PFSK-1 (cell line): Measurements from ENCODE around the gene AMPD3.

Experiments used
- FOXP2 ChIP-seq: optimal IDR thresholded peaks from 2 replicates; pipeline ENCODE3; 2011; ENCODE audit warnings: borderline replicate concordance, control low read depth, inconsistent platforms; ENCODE audit not compliant: insufficient read depth; ENCODE audit errors: extremely low read length, extremely low read depth
- POLR2AphosphoS5 ChIP-seq: IDR thresholded peaks from 2 replicates; pipeline ENCODE4 v1.6.1; 2012; ENCODE audit warnings: low read depth, mild to moderate bottlenecking, control low read depth, low read length, moderate library complexity
- REST ChIP-seq, 2 experiments: IDR thresholded peaks; 2 replicates each; pipeline versions ENCODE4 v1.6.1 to v1.8.0; 2011 to 2012; ENCODE audit warnings: low read depth in 2 of 2, low read length in 2 of 2, control low read depth in 1 of 2, inconsistent platforms in 1 of 2, mild to moderate bottlenecking in 1 of 2, moderate library complexity in 1 of 2; ENCODE audit not compliant: insufficient read depth in 1 of 2
- SIN3A ChIP-seq: IDR thresholded peaks from 2 replicates; pipeline ENCODE4 v1.6.1; 2012; ENCODE audit warnings: mild to moderate bottlenecking, low read length, moderate library complexity, borderline replicate concordance; ENCODE audit not compliant: insufficient read depth
- TAF1 ChIP-seq: IDR thresholded peaks from 2 replicates; pipeline ENCODE4 v1.6.1; 2012; ENCODE audit warnings: low read length, control low read depth, borderline replicate concordance; ENCODE audit not compliant: insufficient read depth

The AMPD3 gene

GRCh38 chr11:10460611-10461275, 5.7 kb downstream of the AMPD3 start:
- no peak for TF ChIP-seq TAF1
- TF ChIP-seq SIN3A = no peak
- TF ChIP-seq POLR2AphosphoS5 = no peak
- TF ChIP-seq REST (IDR thresholded peaks at IDR 0.05; ENCODE audit: insufficient read depth in 1 of 2, low read depth in 2 of 2, low read length in 2 of 2) = no peak
- no peak for TF ChIP-seq FOXP2

GRCh38 chr11:10461276-10461790, 6.3 kb downstream of the AMPD3 start:
- TF ChIP-seq TAF1 = no peak
- no peak for TF ChIP-seq REST (IDR thresholded peaks at IDR 0.05; ENCODE audit: insufficient read depth in 1 of 2, low read depth in 2 of 2, low read length in 2 of 2)
- no peak for TF ChIP-seq SIN3A
- no peak for TF ChIP-seq FOXP2
- TF ChIP-seq POLR2AphosphoS5 = no peak

GRCh38 chr11:10462746-10463300, 7.8 kb downstream of the AMPD3 start:
- TF ChIP-seq POLR2AphosphoS5 (no peak), TAF1 (no peak), REST (IDR thresholded peaks at IDR 0.05; ENCODE audit: insufficient read depth in 1 of 2, low read depth in 2 of 2, low read length in 2 of 2) (no peak), FOXP2 (no peak), SIN3A (no peak)

- TF ChIP-seq TAF1 (no peak), REST (IDR thresholded peaks at IDR 0.05; ENCODE audit: insufficient read depth in 1 of 2, low read depth in 2 of 2, low read length in 2 of 2) (no peak), POLR2AphosphoS5 (no peak), FOXP2 (no peak), SIN3A (no peak)
Observed at GRCh38 chr11:10473371-10473770, 18.3 kb downstream of the AMPD3 start.
